Measurements from ENCODE around the gene TMEM178B.
"Not testable (repeated sequence)": the region's sequence is repeated elsewhere in the genome, so short reads cannot be mapped to it uniquely, and the experiment has no call there.

The TMEM178B gene

GRCh38 chr7:141191277-141191676, 117.4 kb downstream of the TMEM178B start:
- Histone ChIP-seq H4K20me1 (ENCODE audit: control insufficient read depth, insufficient read depth, low read depth, low read length) (no peaks in the 10 kb centered on the region), H3K27me3 (ENCODE audit: control insufficient read depth, low read length) (no peaks in the 10 kb centered on the region), H3K36me3 (ENCODE audit: control insufficient read depth, low read length) (no peaks in the 10 kb centered on the region), H3K9me3 (ENCODE audit: control insufficient read depth, insufficient read depth, low read length) (no peaks in the 10 kb centered on the region), H3K4me3 (ENCODE audit: low read length) (no peak overlapping the region), H3K79me2 (ENCODE audit: control insufficient read depth, low read length) (no peaks in the 10 kb centered on the region), H3K4me1 (ENCODE audit: control insufficient read depth, low read length) (no peaks in the 10 kb centered on the region), H3K9me2 (replicated peaks; ENCODE audit: control insufficient read depth, low read length) (no peaks in the 10 kb centered on the region), H3F3A (ENCODE audit: control insufficient read depth, insufficient read depth) (no peaks in the 10 kb centered on the region), H3K4me2 (ENCODE audit: low read length) (no peak overlapping the region), H3K27ac (ENCODE audit: low read depth, low read length) (no peak overlapping the region)
- TF ChIP-seq CTCF (IDR thresholded peaks at IDR 0.05; ENCODE audit: low read depth, low read length, poor library complexity, severe bottlenecking) = no peak
- no peak for TF ChIP-seq EZH2phosphoT487 (IDR thresholded peaks at IDR 0.05; ENCODE audit: borderline replicate concordance, low read length)

DNA sequence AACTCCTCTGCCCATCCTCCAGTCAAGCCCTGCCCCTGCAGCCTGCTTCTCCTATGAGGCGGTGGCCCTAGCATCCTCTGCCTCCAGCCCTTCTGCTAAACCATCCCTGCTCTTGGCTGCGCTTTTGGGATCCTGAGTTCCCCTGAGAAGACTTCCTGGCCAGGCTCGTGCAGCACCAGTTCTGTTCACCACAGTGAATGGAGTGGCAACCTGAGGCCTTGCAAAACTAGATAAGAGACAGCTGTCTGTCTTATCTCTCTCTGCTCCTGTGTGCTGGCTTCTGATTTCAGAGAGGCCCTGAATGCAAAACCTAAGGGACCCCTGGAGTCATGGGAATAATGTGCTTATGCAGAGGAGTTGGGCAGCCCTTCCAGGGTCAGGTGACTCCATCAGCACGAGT, 119.2 kb downstream of the TMEM178B start:
- Histone ChIP-seq H3K4me1 (ENCODE audit: control insufficient read depth, low read length) (no peaks in the 10 kb centered on the region), H3K4me3 (ENCODE audit: low read length) (no peak overlapping the region), H3F3A (ENCODE audit: control insufficient read depth, insufficient read depth) (no peaks in the 10 kb centered on the region), H3K27me3 (ENCODE audit: control insufficient read depth, low read length) (no peaks in the 10 kb centered on the region), H4K20me1 (ENCODE audit: control insufficient read depth, insufficient read depth, low read depth, low read length) (no peaks in the 10 kb centered on the region), H3K9me3 (ENCODE audit: control insufficient read depth, insufficient read depth, low read length) (no peaks in the 10 kb centered on the region), H3K4me2 (ENCODE audit: low read length) (no peak overlapping the region), H3K36me3 (ENCODE audit: control insufficient read depth, low read length) (no peaks in the 10 kb centered on the region), H3K9me2 (replicated peaks; ENCODE audit: control insufficient read depth, low read length) (no peaks in the 10 kb centered on the region), H3K79me2 (ENCODE audit: control insufficient read depth, low read length) (no peaks in the 10 kb centered on the region), H3K27ac (ENCODE audit: low read depth, low read length) (no peak overlapping the region)
- no peak for TF ChIP-seq EZH2phosphoT487 (IDR thresholded peaks at IDR 0.05; ENCODE audit: borderline replicate concordance, low read length)
- no peak for TF ChIP-seq CTCF (IDR thresholded peaks at IDR 0.05; ENCODE audit: low read depth, low read length, poor library complexity, severe bottlenecking)

DNA sequence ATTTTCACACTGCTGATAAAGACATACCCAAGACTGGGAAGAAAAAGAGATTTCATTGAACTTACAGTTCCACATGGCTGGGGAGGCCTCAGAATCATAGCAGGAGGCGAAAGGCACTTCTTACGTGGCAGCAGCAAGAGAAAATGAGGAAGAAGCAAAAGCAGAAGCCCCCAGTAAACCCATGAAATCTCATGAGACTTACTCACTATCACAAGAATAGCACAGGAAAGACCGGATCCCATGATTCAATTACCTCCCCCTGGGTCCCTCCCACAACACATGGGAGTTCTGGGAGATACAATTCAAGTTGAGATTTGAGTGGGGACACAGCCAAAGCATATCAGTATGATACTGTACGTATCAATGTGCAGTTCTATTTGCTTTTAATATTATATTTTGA, 121.9 kb downstream of the TMEM178B start:
- H3K4me2 ChIP-seq (ENCODE audit: low read length); H3K36me3 ChIP-seq (ENCODE audit: control insufficient read depth, low read length): not testable (repeated sequence)

DNA sequence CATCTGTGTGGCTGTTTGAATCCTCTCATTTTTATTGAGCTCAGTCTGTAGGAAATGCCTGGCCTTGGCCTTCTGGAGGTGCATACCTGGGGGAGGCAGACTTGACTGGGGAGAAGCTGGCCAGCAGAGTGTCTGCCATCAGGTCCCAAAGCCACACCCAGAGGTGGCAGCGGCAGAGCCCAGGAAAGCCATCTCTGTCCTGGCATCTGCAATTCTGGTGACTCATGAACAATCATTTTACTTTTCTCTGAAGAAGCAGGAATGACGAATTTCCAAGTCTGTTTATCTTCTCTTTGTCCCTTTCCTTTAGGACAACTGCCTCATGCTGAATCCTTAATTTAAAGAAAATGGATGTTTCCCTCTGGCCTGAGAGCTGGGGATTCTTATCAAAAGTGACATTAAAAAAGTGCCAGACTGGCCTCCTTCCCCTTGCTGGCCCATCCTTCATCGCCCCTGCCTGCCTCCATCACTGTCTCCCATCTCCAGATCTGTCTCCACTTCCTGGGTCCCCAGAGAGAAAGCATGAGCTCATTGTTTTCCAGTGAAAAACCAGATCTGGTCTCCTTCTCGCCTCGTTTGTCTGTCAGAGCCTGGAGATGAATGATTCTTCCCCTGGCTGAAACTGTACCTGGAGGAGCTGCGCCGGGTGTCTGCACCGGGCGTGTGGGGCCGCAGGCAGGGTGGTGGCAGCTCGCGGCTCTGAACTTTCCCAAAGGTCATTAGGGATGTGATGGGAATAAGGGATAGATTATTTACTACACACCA, 124.5 kb downstream of the TMEM178B start:
- H3K27ac ChIP-seq (ENCODE audit: low read depth, low read length) = no peak overlapping the region
- H3K27me3 ChIP-seq (ENCODE audit: control insufficient read depth, low read length) = no peaks in the 10 kb centered on the region
- no peak overlapping the region for H3K4me2 ChIP-seq (ENCODE audit: low read length)
- H3K36me3 ChIP-seq (ENCODE audit: control insufficient read depth, low read length) = no peaks in the 10 kb centered on the region
- H3K9me3 ChIP-seq (ENCODE audit: control insufficient read depth, insufficient read depth, low read length) = no peaks in the 10 kb centered on the region
- H3K9me2 ChIP-seq (replicated peaks; ENCODE audit: control insufficient read depth, low read length) = no peaks in the 10 kb centered on the region
- no peaks in the 10 kb centered on the region for H3F3A ChIP-seq (ENCODE audit: control insufficient read depth, insufficient read depth)
- no peaks in the 10 kb centered on the region for H3K4me1 ChIP-seq (ENCODE audit: control insufficient read depth, low read length)
- no peaks in the 10 kb centered on the region for H4K20me1 ChIP-seq (ENCODE audit: control insufficient read depth, insufficient read depth, low read depth, low read length)
- TF ChIP-seq CTCF (IDR thresholded peaks at IDR 0.05; ENCODE audit: low read depth, low read length, poor library complexity, severe bottlenecking) (no peak), EZH2phosphoT487 (IDR thresholded peaks at IDR 0.05; ENCODE audit: borderline replicate concordance, low read length) (no peak)
- H3K79me2 ChIP-seq (ENCODE audit: control insufficient read depth, low read length) = no peaks in the 10 kb centered on the region
- H3K4me3 ChIP-seq (ENCODE audit: low read length) = no peak overlapping the region

More for the DNA sequence above, 121.9 kb downstream of the TMEM178B start:
- H3F3A ChIP-seq (ENCODE audit: control insufficient read depth, insufficient read depth); H3K4me3 ChIP-seq (ENCODE audit: low read length); H3K9me3 ChIP-seq (ENCODE audit: control insufficient read depth, insufficient read depth, low read length); H4K20me1 ChIP-seq (ENCODE audit: control insufficient read depth, insufficient read depth, low read depth, low read length); H3K9me2 ChIP-seq (replicated peaks; ENCODE audit: control insufficient read depth, low read length); H3K79me2 ChIP-seq (ENCODE audit: control insufficient read depth, low read length); H3K27ac ChIP-seq (ENCODE audit: low read depth, low read length); H3K4me1 ChIP-seq (ENCODE audit: control insufficient read depth, low read length); H3K27me3 ChIP-seq (ENCODE audit: control insufficient read depth, low read length): not testable (repeated sequence)

Measured in DOHH2 (cell line).